Endodermal cell (in vitro differentiated cells): ENCODE data around the gene TCTN2. TPM values are rescaled to one million over a fixed set of nuclear protein-coding genes. Genes with fewer than 3 reads are reported as not detected.

Experiments
- DNase-seq: peaks from one replicate; pipeline ENCODE4 v3.0.0-alpha.2; 2017
- H3K27ac ChIP-seq: 2 replicates; pipeline ENCODE4 v1.5.1; 2013; ENCODE audit warnings: mild to moderate bottlenecking, low read depth, low read length, moderate library complexity
- H3K27me3 ChIP-seq: 2 replicates; pipeline ENCODE4 v1.6.1; 2013; ENCODE audit warnings: mild to moderate bottlenecking, low read length, moderate library complexity; ENCODE audit not compliant: insufficient read depth, control insufficient read depth, poor library complexity, severe bottlenecking
- H3K36me3 ChIP-seq: 2 replicates; pipeline ENCODE4 v1.7.0; 2013; ENCODE audit warnings: mild to moderate bottlenecking, low read length, moderate library complexity; ENCODE audit not compliant: control insufficient read depth, insufficient read depth
- H3K4me1 ChIP-seq: one replicate; pipeline ENCODE4 v1.7.0; 2013; ENCODE audit warnings: low read length; ENCODE audit not compliant: control insufficient read depth, insufficient read depth
- H3K4me3 ChIP-seq: 2 replicates; pipeline ENCODE4 v1.5.1; 2013; ENCODE audit warnings: mild to moderate bottlenecking, low read length, moderate library complexity
- H3K9ac ChIP-seq: 2 replicates; pipeline ENCODE4 v1.6.1; 2013; ENCODE audit warnings: mild to moderate bottlenecking, low read length, moderate library complexity; ENCODE audit not compliant: poor library complexity, severe bottlenecking; ENCODE audit errors: extremely low read depth
- H3K9me3 ChIP-seq: 2 replicates; pipeline ENCODE4 v1.6.1; 2013; ENCODE audit warnings: mild to moderate bottlenecking, low read length, moderate library complexity; ENCODE audit not compliant: control insufficient read depth
- H3K27ac Mint-ChIP-seq: 2 replicates; pipeline ENCODE4 v1.8.0; 2020; ENCODE audit warnings: mixed read lengths
- H3K27me3 Mint-ChIP-seq: 2 replicates; pipeline ENCODE4 v1.8.0; 2021; ENCODE audit warnings: mild to moderate bottlenecking, mixed read lengths; ENCODE audit not compliant: insufficient read depth
- H3K36me3 Mint-ChIP-seq: 2 replicates; pipeline ENCODE4 v1.8.0; 2020; ENCODE audit warnings: low read depth, mixed read lengths
- H3K4me1 Mint-ChIP-seq: 2 replicates; pipeline ENCODE4 v1.8.0; 2020; ENCODE audit warnings: mixed read lengths
- H3K4me3 Mint-ChIP-seq: 2 replicates; pipeline ENCODE4 v1.8.0; 2020; ENCODE audit warnings: mild to moderate bottlenecking, moderate library complexity, mixed read lengths
- H3K9me3 Mint-ChIP-seq: 2 replicates; pipeline ENCODE4 v1.8.0; 2020; ENCODE audit warnings: mild to moderate bottlenecking, mixed read lengths
- CTCF ChIP-seq: fragments of 200-600 bp; sonication (generic); conservative IDR thresholded peaks from 2 replicates; pipeline ENCODE4 v1.5.0; 2021; ENCODE audit warnings: antibody characterized with exemption, mild to moderate bottlenecking
- WGBS, 2 experiments: methylation state at CpG; one replicate each; pipeline versions ENCODE4 v1.1.5 to v1.1.7; 2013; ENCODE audit warnings: missing lambda C conversion rate in 2 of 2, mixed read lengths in 1 of 2; ENCODE audit not compliant: insufficient coverage in 1 of 2, insufficient read length in 1 of 2; 5-methylcytosine and 5-hydroxymethylcytosine counted together
- total RNA-seq, 2 donors: library from RNA; stranded (reverse); fragmentation: NEBNext Ultra II Directional in 1 of 2; extraction: Animal tissue kit (Norgen Biotek cat#: 25700) in 1 of 2; gene quantifications; 2 replicates in 1 of 2; 3 replicates in 1 of 2; pipeline ENCODE4 v1.2.1, GENCODE V29; 2021

TCTN2 gene
- total RNA-seq, 2 donors from 2014 or later: 19.2 to 25.6 TPM

- TF ChIP-seq CTCF: no peak
- peaks cover 40% of the 10 kb centered on the region for H3K36me3 Mint-ChIP-seq
- no peaks in the 10 kb centered on the region for H3K9me3 ChIP-seq
- H3K27ac ChIP-seq: no peak overlapping the region
- no peaks in the 10 kb centered on the region for H3K27me3 Mint-ChIP-seq
- no peaks in the 10 kb centered on the region for H3K9me3 Mint-ChIP-seq
- peaks cover 81% of the 10 kb centered on the region for H3K36me3 ChIP-seq
- no peaks in the 10 kb centered on the region for H3K4me1 Mint-ChIP-seq
- no peak overlapping the region for H3K4me3 Mint-ChIP-seq
- 81 to 94% methylated on average over 2 to 4 of the region's 4 CpGs for WGBS, 2 experiments
- H3K4me3 ChIP-seq: no peak overlapping the region
- DNase-seq: no peak
- no peak overlapping the region for H3K9ac ChIP-seq
- no peak overlapping the region for H3K27ac Mint-ChIP-seq
- H3K27me3 ChIP-seq: no peaks in the 10 kb centered on the region
- no peaks in the 10 kb centered on the region for H3K4me1 ChIP-seq
Measured at GRCh38 chr12:123654129-123654701, 16.7 kb upstream of the TCTN2 start.

GRCh38 chr12:123655420-123655819 lies 15.5 kb upstream of the TCTN2 start:
- H3K9ac ChIP-seq: no peak overlapping the region
- 91 to 98% methylated on average over 3 to 5 of the region's 5 CpGs for WGBS, 2 experiments
- H3K27me3 ChIP-seq: no peaks in the 10 kb centered on the region
- TF ChIP-seq CTCF: no peak
- Mint-ChIP-seq H3K36me3 (peaks cover 45% of the 10 kb centered on the region), H3K4me3 (no peak overlapping the region), H3K27me3 (no peaks in the 10 kb centered on the region), H3K4me1 (no peaks in the 10 kb centered on the region), H3K27ac (no peak overlapping the region), H3K9me3 (no peaks in the 10 kb centered on the region)
- H3K36me3 ChIP-seq: peaks cover 83% of the 10 kb centered on the region
- H3K27ac ChIP-seq: no peak overlapping the region
- H3K9me3 ChIP-seq: no peaks in the 10 kb centered on the region
- DNase-seq: no peak
- H3K4me1 ChIP-seq: no peaks in the 10 kb centered on the region
- H3K4me3 ChIP-seq: no peak overlapping the region

- no peak for TF ChIP-seq CTCF
- no peaks in the 10 kb centered on the region for H3K4me1 ChIP-seq
- Mint-ChIP-seq H3K36me3 (peaks cover 47% of the 10 kb centered on the region), H3K4me3 (no peak overlapping the region), H3K9me3 (no peaks in the 10 kb centered on the region), H3K27ac (no peak overlapping the region), H3K27me3 (no peaks in the 10 kb centered on the region), H3K4me1 (no peaks in the 10 kb centered on the region)
- WGBS, 2 experiments: 92 to 93% methylated on average over 3 to 4 of the region's 4 CpGs
- H3K9me3 ChIP-seq: no peaks in the 10 kb centered on the region
- H3K27me3 ChIP-seq: no peaks in the 10 kb centered on the region
- no peak overlapping the region for H3K27ac ChIP-seq
- DNase-seq: no peak
- no peak overlapping the region for H3K4me3 ChIP-seq
- no peak overlapping the region for H3K9ac ChIP-seq
- peaks cover 82% of the 10 kb centered on the region for H3K36me3 ChIP-seq
Measured at GRCh38 chr12:123656392-123656791, 14.5 kb upstream of the TCTN2 start.
